22Rv1 (cell line): ENCODE data around the gene CX3CL1.

Experiments used
- H3K27ac ChIP-seq: fragments of 450-650 bp; 2 replicates; pipeline ENCODE4 v1.5.1; 2017
- CTCF ChIP-seq: fragments of 450-650 bp; IDR thresholded peaks from 2 replicates; pipeline ENCODE4 v1.5.1; 2017; ENCODE audit warnings: mild to moderate bottlenecking
- ZFX ChIP-seq: fragments of 450-650 bp; IDR thresholded peaks from 2 replicates; pipeline ENCODE4 v1.6.1; 2017; ENCODE audit warnings: antibody characterized with exemption, borderline replicate concordance

Gene CX3CL1

GRCh38 chr16:57372372-57373116 is at the start of gene CX3CL1:
TSS of gene CX3CL1 (plus strand) at chr16:57372490. CDS start at chr16:57372569, 79 bp downstream.
- H3K27ac ChIP-seq, result peak within 1 kb of the TSS; percentile 92
- peak; percentile 43 for TF ChIP-seq CTCF
- TF ChIP-seq ZFX, result no peak

DNA sequence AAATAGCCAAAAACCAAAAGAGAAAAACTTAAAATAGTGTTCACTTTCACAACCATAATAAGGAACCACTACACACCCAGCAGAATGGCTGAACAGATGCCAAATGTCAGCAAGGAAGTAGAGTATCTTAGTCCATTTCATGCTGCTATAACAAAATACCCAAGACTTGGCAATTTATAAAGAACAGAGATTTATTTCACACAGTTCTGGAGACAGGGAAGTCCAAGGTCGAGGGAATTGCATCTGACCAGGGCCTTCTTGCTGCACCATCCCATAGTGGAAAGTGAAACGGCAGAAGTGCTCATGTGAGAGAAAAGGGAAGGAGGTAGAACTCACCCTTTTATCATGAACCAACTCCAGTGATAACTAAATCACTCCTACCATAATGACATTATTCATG is 47.5 kb upstream of the CX3CL1 start:
- TF ChIP-seq ZFX (no peak), CTCF (no peak)
- no peak overlapping the region for H3K27ac ChIP-seq

DNA sequence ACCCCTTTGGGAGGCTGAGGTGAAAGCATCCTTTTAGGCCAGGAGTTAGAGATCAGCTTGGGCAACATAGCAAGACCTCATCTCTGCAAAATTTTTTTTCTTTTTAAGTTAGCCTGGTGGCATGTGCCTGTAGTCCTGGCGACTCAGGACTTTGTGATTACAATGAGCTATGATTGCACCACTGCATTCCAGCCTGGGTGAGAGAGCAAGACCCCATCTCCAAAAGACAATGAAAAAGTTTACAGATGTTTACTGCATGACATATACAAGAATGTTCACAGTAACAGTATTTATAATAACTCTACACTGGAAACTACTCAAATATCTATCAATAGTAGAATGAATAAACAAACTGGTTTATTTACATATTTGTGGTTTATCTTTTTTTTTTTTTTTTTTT is 46.8 kb upstream of the CX3CL1 start:
- TF ChIP-seq CTCF, result no peak
- no peak for TF ChIP-seq ZFX
- no peak overlapping the region for H3K27ac ChIP-seq

DNA sequence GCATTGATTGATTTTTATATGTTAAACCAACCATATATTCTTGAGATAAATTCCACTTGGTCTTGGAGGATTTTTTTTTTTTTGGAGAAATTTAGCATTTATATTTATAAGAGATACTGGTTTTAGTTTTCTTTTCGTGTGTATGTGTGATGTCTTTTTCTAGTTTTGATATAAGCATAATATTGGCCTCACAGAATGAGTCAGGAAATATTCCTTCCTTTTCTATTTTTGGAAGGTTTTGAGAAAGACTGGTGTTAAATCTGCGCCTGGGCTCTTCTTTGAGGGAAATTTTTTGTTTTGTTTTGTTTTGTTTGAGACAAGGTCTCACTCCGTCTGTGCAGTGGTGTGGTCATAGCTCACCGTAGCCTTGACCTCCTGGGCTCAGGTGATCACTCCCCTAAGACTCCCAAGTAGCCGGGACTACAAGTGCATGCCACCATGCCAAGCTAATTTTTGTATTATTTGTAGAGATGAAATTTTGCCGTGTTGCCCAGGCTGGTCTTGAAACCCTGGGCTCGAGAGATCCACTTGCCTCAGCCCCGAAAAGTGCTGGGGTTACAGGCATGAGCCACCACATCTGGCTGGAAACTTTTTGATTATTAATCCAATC is 42.5 kb upstream of the CX3CL1 start:
- H3K27ac ChIP-seq, result no peak overlapping the region
- TF ChIP-seq ZFX (no peak), CTCF (no peak)

DNA sequence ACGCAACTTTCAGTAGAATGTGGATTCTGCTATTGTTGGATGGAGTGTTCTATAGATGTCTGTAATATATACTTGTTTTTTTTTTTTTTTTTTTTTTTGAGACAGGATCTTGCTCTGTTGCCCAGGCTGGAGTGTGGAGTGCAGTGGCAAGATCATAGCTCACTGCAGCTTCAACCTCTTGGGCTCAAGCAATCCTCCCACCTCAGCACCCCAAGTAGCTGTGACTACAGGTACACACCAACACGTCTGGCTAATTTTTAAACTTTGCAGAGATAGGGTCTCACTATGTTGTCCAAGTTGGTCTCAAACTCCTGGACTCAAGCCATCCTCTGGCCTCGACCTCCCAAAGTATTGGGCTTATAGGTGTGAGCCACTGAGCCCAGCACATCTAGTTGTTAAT is 40.9 kb upstream of the CX3CL1 start:
- TF ChIP-seq ZFX (no peak), CTCF (no peak)

GRCh38 chr16:57333402-57333801 is 38.9 kb upstream of the CX3CL1 start:
- no peak for TF ChIP-seq CTCF
- no peak for TF ChIP-seq ZFX
- no peak overlapping the region for H3K27ac ChIP-seq

More for the DNA sequence above, 40.9 kb upstream of the CX3CL1 start:
- no peak overlapping the region for H3K27ac ChIP-seq

- TF ChIP-seq ZFX, result no peak
- TF ChIP-seq CTCF, result no peak
- H3K27ac ChIP-seq, result no peak overlapping the region
Measured at GRCh38 chr16:57335366-57335765, 36.9 kb upstream of the CX3CL1 start.
